GM23248 (cell line): Measurements from ENCODE around the gene CHRNB1. TPM values are rescaled to one million over a fixed set of nuclear protein-coding genes. Genes with fewer than 3 reads are reported as not detected.

Experiments used
- DNase-seq: peaks from one replicate; pipeline ENCODE4 v3.0.0-alpha.2; 2015
- H2AFZ ChIP-seq: fragments of 200-600 bp; sonication (generic); 2 replicates; pipeline ENCODE4 v1.6.1; 2016; ENCODE audit warnings: antibody characterized with exemption
- H3F3A ChIP-seq: fragments of 200-600 bp; sonication (generic); 2 replicates; pipeline ENCODE4 v1.6.1; 2016; ENCODE audit warnings: mild to moderate bottlenecking, antibody characterized with exemption, mixed run types; ENCODE audit not compliant: insufficient read depth
- H3K27ac ChIP-seq: fragments of 200-600 bp; sonication (generic); 2 replicates; pipeline ENCODE4 v1.5.1; 2016; ENCODE audit warnings: mild to moderate bottlenecking
- H3K27me3 ChIP-seq: fragments of 200-600 bp; sonication (generic); replicated peaks from 2 replicates; pipeline ENCODE4 v1.6.1; 2016; ENCODE audit warnings: mild to moderate bottlenecking; ENCODE audit not compliant: insufficient read depth
- H3K36me3 ChIP-seq: fragments of 200-600 bp; sonication (generic); 2 replicates; pipeline ENCODE4 v1.6.1; 2016; ENCODE audit warnings: low read depth, mild to moderate bottlenecking
- H3K4me1 ChIP-seq: fragments of 200-600 bp; sonication (generic); 2 replicates; pipeline ENCODE4 v1.6.1; 2016; ENCODE audit warnings: mild to moderate bottlenecking; ENCODE audit not compliant: insufficient read depth
- H3K4me2 ChIP-seq: fragments of 200-600 bp; sonication (generic); one replicate; pipeline ENCODE4 v1.6.1; 2016; ENCODE audit warnings: mild to moderate bottlenecking; ENCODE audit not compliant: unreplicated experiment
- H3K4me3 ChIP-seq: fragments of 200-600 bp; sonication (generic); 2 replicates; pipeline ENCODE4 v1.5.1; 2016; ENCODE audit warnings: mild to moderate bottlenecking
- H3K79me2 ChIP-seq: fragments of 200-600 bp; sonication (generic); 2 replicates; pipeline ENCODE4 v1.6.1; 2016; ENCODE audit warnings: mild to moderate bottlenecking; ENCODE audit not compliant: insufficient read depth
- H3K9ac ChIP-seq: fragments of 200-600 bp; sonication (generic); 2 replicates; pipeline ENCODE4 v1.6.1; 2016; ENCODE audit warnings: mild to moderate bottlenecking
- H3K9me2 ChIP-seq: fragments of 200-600 bp; sonication (generic); 2 replicates; pipeline ENCODE4 v1.6.1; 2016; ENCODE audit warnings: mixed run types, mild to moderate bottlenecking, moderate library complexity; ENCODE audit not compliant: insufficient read depth
- H3K9me3 ChIP-seq: fragments of 200-600 bp; sonication (generic); one replicate; pipeline ENCODE4 v1.6.1; 2017; ENCODE audit warnings: low read depth
- H4K20me1 ChIP-seq: fragments of 200-600 bp; sonication (generic); 2 replicates; pipeline ENCODE4 v1.6.0; 2016; ENCODE audit not compliant: insufficient read depth
- EZH2 ChIP-seq: fragments of 200-600 bp; sonication (generic); IDR thresholded peaks from 2 replicates; pipeline ENCODE4 v1.6.1; 2018; ENCODE audit warnings: antibody characterized with exemption, mild to moderate bottlenecking; ENCODE audit not compliant: insufficient read depth, poor library complexity, severe bottlenecking
- EZH2phosphoT487 ChIP-seq: fragments of 200-600 bp; sonication (generic); IDR thresholded peaks from 2 replicates; pipeline ENCODE4 v1.6.1; 2018; ENCODE audit warnings: antibody characterized with exemption, moderate library complexity, mild to moderate bottlenecking, low read depth; ENCODE audit not compliant: insufficient read depth
- WGBS, 2 experiments: methylation state at CpG; one replicate each; pipeline ENCODE4 v1.1.6; 2015 to 2017; ENCODE audit warnings: low lambda C conversion rate in 2 of 2, low coverage in 1 of 2; ENCODE audit errors: missing lambda C conversion rate in 2 of 2; 5-methylcytosine and 5-hydroxymethylcytosine counted together
- in situ Hi-C: fragments of 300-500 bp; cut with MboI; formaldehyde crosslinking; loops from 2 replicates; pipeline ENCODE4 v1.15.0; 2020
- polyA plus RNA-seq: library from polyadenylated mRNA; unstranded; fragments of >200 nt; fragmentation: Nextera tagmentation; extraction: Ambion mirVana; gene quantifications from 2 replicates; pipeline ENCODE4 v1.2.1, GENCODE V29; 2016
- total RNA-seq: library from RNA; depleted of rRNA; stranded (reverse); fragments of >200 nt; shearing (Covaris generic); gene quantifications from 2 replicates; pipeline ENCODE4 v1.2.3, GENCODE V29; 2014

The CHRNB1 gene
- total and polyA plus RNA-seq, 2 experiments from 2014 or later = 3.5 to 4.9 TPM

GRCh38 chr17:7403043-7403726 lies 41.7 kb upstream of the CHRNB1 start:
- Histone ChIP-seq H4K20me1 (no peaks in the 10 kb centered on the region), H3K4me2 (peak overlapping the region; percentile 67), H3F3A (0 out of 2 replicates have a peak, but pooled peaks cover 4% of the 10 kb centered on the region), H3K4me3 (peak overlapping the region; percentile 79), H3K9ac (peak overlapping the region; percentile 72), H3K79me2 (peaks cover 14% of the 10 kb centered on the region), H3K36me3 (no peaks in the 10 kb centered on the region), H3K27ac (peak overlapping the region; percentile 60), H2AFZ (peak overlapping the region; percentile 78), H3K9me2 (no peaks in the 10 kb centered on the region), H3K27me3 (no peaks in the 10 kb centered on the region), H3K9me3 (no peaks in the 10 kb centered on the region), H3K4me1 (peaks cover 6% of the 10 kb centered on the region)
- TF ChIP-seq EZH2 = no peak
- 11 to 12% methylated on average over 15 to 16 of the region's 16 CpGs for WGBS, 2 experiments
- in situ Hi-C loops = no loop called here
- no peak for DNase-seq

- Histone ChIP-seq H3K79me2 (peaks cover 14% of the 10 kb centered on the region), H3K9ac (peak overlapping the region; percentile 72), H3K36me3 (no peaks in the 10 kb centered on the region), H3K4me2 (peak overlapping the region; percentile 67), H4K20me1 (no peaks in the 10 kb centered on the region), H3K9me3 (no peaks in the 10 kb centered on the region), H3K9me2 (no peaks in the 10 kb centered on the region), H3K27ac (peak overlapping the region; percentile 60), H3K4me3 (peak overlapping the region; percentile 79), H3F3A (0 out of 2 replicates have a peak, but pooled peaks cover 4% of the 10 kb centered on the region), H3K4me1 (peaks cover 6% of the 10 kb centered on the region), H3K27me3 (no peaks in the 10 kb centered on the region), H2AFZ (peak overlapping the region; percentile 78)
- 1% methylated on average over 8 to 13 of the region's 13 CpGs for WGBS, 2 experiments
- in situ Hi-C loops = no loop called here
- no peak for DNase-seq
- TF ChIP-seq EZH2 (no peak), EZH2phosphoT487 (no peak)
Observed at GRCh38 chr17:7403727-7403976, 41.2 kb upstream of the CHRNB1 start.

- H3K27ac ChIP-seq = peak within 1 kb of the TSS; percentile 60
- H3K36me3 ChIP-seq = no peaks in the 10 kb centered on the region
- H3K9me3 ChIP-seq = no peaks in the 10 kb centered on the region
- 0 to 1% methylated on average over 35 to 49 of the region's 49 CpGs for WGBS, 2 experiments
- peak within 1 kb of the TSS; percentile 80 for H3K4me2 ChIP-seq
- no peaks in the 10 kb centered on the region for H3K9me2 ChIP-seq
- peak within 1 kb of the TSS; percentile 79 for H3K4me3 ChIP-seq
- peak within 1 kb of the TSS; percentile 78 for H2AFZ ChIP-seq
- in situ Hi-C loops = no loop called here
- TF ChIP-seq EZH2phosphoT487 (no peak), EZH2 (no peak)
- peak; percentile 100 for DNase-seq
- H3K4me1 ChIP-seq = peaks cover 6% of the 10 kb centered on the region
- no peaks in the 10 kb centered on the region for H4K20me1 ChIP-seq
- peak within 1 kb of the TSS; percentile 84 for H3K9ac ChIP-seq
- 0 out of 2 replicates have a peak, but pooled peaks cover 4% of the 10 kb centered on the region for H3F3A ChIP-seq
- H3K27me3 ChIP-seq = no peaks in the 10 kb centered on the region
- peaks cover 14% of the 10 kb centered on the region for H3K79me2 ChIP-seq
Observed at GRCh38 chr17:7403977-7404736, 40.7 kb upstream of the CHRNB1 start, which contains the start of gene TMEM256. TMEM256 (minus strand) TSS chr17:7404097; CDS start chr17:7404084, 13 bp downstream.

GRCh38 chr17:7404737-7405349 lies 40.0 kb upstream of the CHRNB1 start:
- H3K27me3 ChIP-seq = no peaks in the 10 kb centered on the region
- WGBS, 2 experiments = 1% methylated on average over 10 to 61 of the region's 65 CpGs
- in situ Hi-C loops = no loop called here
- no peaks in the 10 kb centered on the region for H3K9me3 ChIP-seq
- H3F3A ChIP-seq = 0 out of 2 replicates have a peak, but pooled peaks cover under 1% of the 10 kb centered on the region
- H3K4me3 ChIP-seq = peak overlapping the region; percentile 79
- peaks cover 6% of the 10 kb centered on the region for H3K4me1 ChIP-seq
- H4K20me1 ChIP-seq = no peaks in the 10 kb centered on the region
- peak overlapping the region; percentile 48 for H3K27ac ChIP-seq
- peak overlapping the region; percentile 80 for H3K4me2 ChIP-seq
- H3K9me2 ChIP-seq = no peaks in the 10 kb centered on the region
- peak overlapping the region; percentile 84 for H3K9ac ChIP-seq
- peak; percentile 83 for DNase-seq
- peaks cover 14% of the 10 kb centered on the region for H3K79me2 ChIP-seq
- TF ChIP-seq EZH2 (no peak), EZH2phosphoT487 (no peak)
- H2AFZ ChIP-seq = peak overlapping the region; percentile 70
- no peaks in the 10 kb centered on the region for H3K36me3 ChIP-seq
